Endothelial cell of umbilical vein (primary cell): ENCODE data around the gene TRABD2A. TPM values are rescaled to one million over a fixed set of nuclear protein-coding genes. Genes with fewer than 3 reads are reported as not detected.

Source experiments
- BruUV-seq: library from RNA; stranded (reverse); fragments of 400-500 nt; replicated peaks from 2 replicates; lab custom pipeline; 2021; lab: Mats Ljungman, UMichigan
- CTCF ChIA-PET: fragments of 300-600, 350-600 bp; sonication (Branson Sonifier 250); formaldehyde crosslinking; loops from one replicate; lab custom pipeline; 2021; ENCODE audit warnings: antibody characterized with exemption, inconsistent platforms; lab: Charles Lee
- POLR2A ChIA-PET: fragments of 300-600, 350-600 bp; sonication (Branson Sonifier 250); formaldehyde crosslinking; loops from one replicate; lab custom pipeline; 2021; ENCODE audit warnings: antibody characterized with exemption, inconsistent platforms; lab: Charles Lee
- DNase-seq: peaks from one replicate; pipeline ENCODE4 v3.0.0-alpha.2; 2011; ENCODE audit warnings: low read depth, low spot score
- FAIRE-seq: peaks from 2 replicates; lab custom pipeline; 2011; peaks lifted over from hg19 to GRCh38; lab: Jason Lieb, UNC
- H2AFZ ChIP-seq: 2 replicates; pipeline ENCODE4 v1.6.0; 2012; ENCODE audit warnings: low read depth, low read length, control low read depth, inconsistent platforms
- H3K27ac ChIP-seq: 2 replicates; pipeline ENCODE4 v1.5.1; 2011; ENCODE audit warnings: low read depth, mild to moderate bottlenecking, control low read depth, low read length, moderate library complexity; ENCODE audit not compliant: insufficient read depth
- H3K27me3 ChIP-seq, 2 experiments: 2 replicates each; pipeline versions ENCODE4 v1.6.0 to v1.6.1; 2011; ENCODE audit warnings: low read length in 2 of 2, mixed read lengths in 1 of 2; ENCODE audit not compliant: control insufficient read depth in 2 of 2, insufficient read depth in 2 of 2
- H3K36me3 ChIP-seq, 2 experiments: 2 replicates in 1 of 2; 3 replicates in 1 of 2; pipeline ENCODE4 v1.5.1; 2011; ENCODE audit warnings: low read length in 2 of 2, mild to moderate bottlenecking in 1 of 2, moderate library complexity in 1 of 2; ENCODE audit not compliant: control insufficient read depth in 2 of 2, insufficient read depth in 2 of 2; ENCODE audit errors: extremely low read depth in 1 of 2
- H3K4me1 ChIP-seq: 3 replicates; pipeline ENCODE4 v1.5.1; 2011; ENCODE audit warnings: mild to moderate bottlenecking, low read length; ENCODE audit not compliant: control insufficient read depth, insufficient read depth; ENCODE audit errors: extremely low read depth
- H3K4me2 ChIP-seq: 2 replicates; pipeline ENCODE4 v1.6.1; 2011; ENCODE audit warnings: low read length, control low read depth, mixed read lengths; ENCODE audit not compliant: insufficient read depth
- H3K4me3 ChIP-seq, 3 experiments: fragments of 200-600 bp in 1 of 3; sonication (generic), shearing (Covaris generic) in 1 of 3; replicated peaks in 1 of 3; 2 replicates each; pipeline ENCODE4 v1.5.1; 2011 to 2016; ENCODE audit warnings: control low read depth in 3 of 3, low read length in 3 of 3, mild to moderate bottlenecking in 2 of 3, inconsistent platforms in 1 of 3, low read depth in 1 of 3, moderate library complexity in 1 of 3; ENCODE audit not compliant: insufficient read depth in 1 of 3
- H3K79me2 ChIP-seq: 2 replicates; pipeline ENCODE4 v1.6.0; 2012; ENCODE audit warnings: low read length, inconsistent platforms; ENCODE audit not compliant: control insufficient read depth, insufficient read depth
- H3K9ac ChIP-seq: replicated peaks from 2 replicates; pipeline ENCODE3; 2011; ENCODE audit warnings: low read length, control low read depth; ENCODE audit not compliant: insufficient read depth; ENCODE audit errors: extremely low read depth
- H3K9me1 ChIP-seq: replicated peaks from 3 replicates; pipeline ENCODE4 v1.6.0; 2011; ENCODE audit warnings: mild to moderate bottlenecking, low read length; ENCODE audit not compliant: control insufficient read depth, insufficient read depth; ENCODE audit errors: extremely low read depth
- H3K9me3 ChIP-seq: replicated peaks from 2 replicates; pipeline ENCODE4 v1.5.1; 2012; ENCODE audit warnings: low read length, inconsistent platforms; ENCODE audit not compliant: control insufficient read depth, insufficient read depth
- H4K20me1 ChIP-seq: replicated peaks from 2 replicates; pipeline ENCODE3; 2011; ENCODE audit warnings: mild to moderate bottlenecking, low read length; ENCODE audit not compliant: control insufficient read depth, insufficient read depth; ENCODE audit errors: extremely low read depth
- EZH2 ChIP-seq: IDR thresholded peaks from 2 replicates; pipeline ENCODE4 v1.6.1; 2012; ENCODE audit warnings: borderline replicate concordance, low read depth, mild to moderate bottlenecking, moderate library complexity, low read length, inconsistent platforms; ENCODE audit not compliant: severe bottlenecking
- FOS ChIP-seq: IDR thresholded peaks from 2 replicates; pipeline ENCODE4 v1.6.1; 2011; ENCODE audit warnings: mild to moderate bottlenecking, low read length, moderate library complexity, borderline replicate concordance; ENCODE audit not compliant: insufficient read depth
- GATA2 ChIP-seq: IDR thresholded peaks from 2 replicates; pipeline ENCODE4 v1.7.0; 2011; ENCODE audit warnings: low read depth, mild to moderate bottlenecking, moderate library complexity, mixed read lengths, low read length; ENCODE audit not compliant: insufficient read length, insufficient read depth
- JUN ChIP-seq: IDR thresholded peaks from 2 replicates; pipeline ENCODE4 v1.6.1; 2011; ENCODE audit warnings: borderline replicate concordance, low read depth; ENCODE audit not compliant: insufficient read length, insufficient read depth
- MYC ChIP-seq: IDR thresholded peaks from one replicate; pipeline ENCODE4 v1.6.1; 2011; ENCODE audit warnings: mild to moderate bottlenecking, low read depth, low read length
- POLR2A ChIP-seq: IDR thresholded peaks from 2 replicates; pipeline ENCODE4 v1.6.1; 2012; ENCODE audit warnings: low read depth, mild to moderate bottlenecking, control low read depth, low read length
- POLR2AphosphoS5 ChIP-seq: IDR thresholded peaks from 2 replicates; pipeline ENCODE4 v1.6.1; 2012; ENCODE audit warnings: low read depth, mild to moderate bottlenecking, control low read depth, low read length, moderate library complexity; ENCODE audit not compliant: insufficient read depth
- dilution Hi-C: fragments of 300-500 bp; cut with MboI; formaldehyde crosslinking; loops from one replicate; pipeline ENCODE4 v1.15.0; 2019; ENCODE audit warnings: low sequenced_read_pairs; ENCODE audit not compliant: extremely low pct_ligation_motif_present
- intact Hi-C: fragments of 100-400 bp; cut with micrococcal nuclease; formaldehyde crosslinking; loops from one replicate; pipeline ENCODE4 v1.10.0; 2022
- polyA plus RNA-seq, 4 experiments: library from polyadenylated mRNA; depleted of rRNA in 3 of 4; stranded (reverse) in 3 of 4; unstranded in 1 of 4; fragments of >200 nt; gene quantifications; 2 replicates each; pipeline versions ENCODE4 v1.2.1 to v1.2.3, GENCODE V29; 2011 to 2012; ENCODE audit warnings: missing spikeins in 1 of 4
- total RNA-seq: library from RNA; stranded (reverse); gene quantifications from 2 replicates; pipeline ENCODE4 v1.2.3, GENCODE V29; 2021
- TF ChIP-seq, protein P1 (sequence below): IDR thresholded peaks from 2 replicates; pipeline ENCODE4 v1.6.1; 2011; ENCODE audit not compliant: insufficient read depth, insufficient read length
- TF ChIP-seq, protein P2 (sequence below), 2 donors: IDR thresholded peaks; 1 replicate in 1 of 2; 2 replicates in 1 of 2; pipeline ENCODE4 v1.5.1; 2011; ENCODE audit warnings: low read length in 2 of 2, mild to moderate bottlenecking in 2 of 2, moderate library complexity in 2 of 2, control low read depth in 1 of 2, inconsistent platforms in 1 of 2, low read depth in 1 of 2; ENCODE audit not compliant: insufficient read depth in 1 of 2; ENCODE audit errors: extremely low read depth in 1 of 2

Gene TRABD2A
- total and polyA plus RNA-seq, 2 donors (not counting 3 experiments of a cell fraction or from before 2014, with no cell fraction given): 1.0 to 1.8 TPM

DNA sequence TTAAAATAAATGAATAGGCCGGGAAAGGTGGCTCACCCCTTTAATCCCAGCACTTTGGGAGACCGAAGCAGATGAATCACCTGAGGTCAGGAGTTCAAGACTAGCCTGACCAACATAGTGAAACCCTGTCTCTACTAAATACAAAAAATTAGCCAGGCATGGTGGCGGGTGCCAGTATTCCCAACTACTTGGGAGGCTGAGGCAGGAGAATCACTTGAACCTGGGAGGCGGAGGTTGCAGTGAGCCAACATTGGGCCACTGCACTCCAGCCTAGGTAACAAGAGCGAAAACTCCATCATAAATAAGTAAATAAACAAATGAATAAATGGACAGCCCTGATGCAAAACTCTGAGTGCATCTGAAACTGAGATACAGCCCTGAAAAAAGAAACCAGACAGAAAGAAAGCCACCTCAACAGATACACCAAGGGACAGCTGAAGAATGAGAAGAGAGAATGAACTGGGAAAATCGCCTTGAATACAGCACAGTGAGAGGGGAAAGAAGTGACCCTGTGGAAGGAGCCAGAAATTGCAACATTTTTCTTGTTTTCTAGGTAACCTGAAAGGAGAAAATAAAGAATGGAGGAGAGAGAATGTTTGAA, 64.4 kb downstream of the TRABD2A start:
- H3K36me3 ChIP-seq: no peaks in the 10 kb centered on the region
- no peaks in the 10 kb centered on the region for H4K20me1 ChIP-seq
- TF ChIP-seq, protein P1, sequence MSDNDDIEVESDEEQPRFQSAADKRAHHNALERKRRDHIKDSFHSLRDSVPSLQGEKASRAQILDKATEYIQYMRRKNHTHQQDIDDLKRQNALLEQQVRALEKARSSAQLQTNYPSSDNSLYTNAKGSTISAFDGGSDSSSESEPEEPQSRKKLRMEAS: no peak
- TF ChIP-seq EZH2: no peak
- TF ChIP-seq GATA2: no peak
- no peak for TF ChIP-seq MYC
- TF ChIP-seq, protein P2, sequence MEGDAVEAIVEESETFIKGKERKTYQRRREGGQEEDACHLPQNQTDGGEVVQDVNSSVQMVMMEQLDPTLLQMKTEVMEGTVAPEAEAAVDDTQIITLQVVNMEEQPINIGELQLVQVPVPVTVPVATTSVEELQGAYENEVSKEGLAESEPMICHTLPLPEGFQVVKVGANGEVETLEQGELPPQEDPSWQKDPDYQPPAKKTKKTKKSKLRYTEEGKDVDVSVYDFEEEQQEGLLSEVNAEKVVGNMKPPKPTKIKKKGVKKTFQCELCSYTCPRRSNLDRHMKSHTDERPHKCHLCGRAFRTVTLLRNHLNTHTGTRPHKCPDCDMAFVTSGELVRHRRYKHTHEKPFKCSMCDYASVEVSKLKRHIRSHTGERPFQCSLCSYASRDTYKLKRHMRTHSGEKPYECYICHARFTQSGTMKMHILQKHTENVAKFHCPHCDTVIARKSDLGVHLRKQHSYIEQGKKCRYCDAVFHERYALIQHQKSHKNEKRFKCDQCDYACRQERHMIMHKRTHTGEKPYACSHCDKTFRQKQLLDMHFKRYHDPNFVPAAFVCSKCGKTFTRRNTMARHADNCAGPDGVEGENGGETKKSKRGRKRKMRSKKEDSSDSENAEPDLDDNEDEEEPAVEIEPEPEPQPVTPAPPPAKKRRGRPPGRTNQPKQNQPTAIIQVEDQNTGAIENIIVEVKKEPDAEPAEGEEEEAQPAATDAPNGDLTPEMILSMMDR (IDR thresholded peaks at IDR 0.05; ENCODE audit: extremely low read depth in 1 of 2, insufficient read depth in 1 of 2, low read depth in 1 of 2, low read length in 2 of 2): no peak
- no peak for TF ChIP-seq POLR2AphosphoS5
- TF ChIP-seq JUN: no peak
- no peak for TF ChIP-seq FOS
- no peak for TF ChIP-seq POLR2A
- no peaks in the 10 kb centered on the region for H3K4me1 ChIP-seq
- H3K27me3 ChIP-seq: no peaks in the 10 kb centered on the region
- no peak overlapping the region for H3K27ac ChIP-seq
- no peaks in the 10 kb centered on the region for H3K9me1 ChIP-seq
- no peaks in the 10 kb centered on the region for H3K9me3 ChIP-seq
- H3K79me2 ChIP-seq: no peaks in the 10 kb centered on the region
- BruUV-seq: no TSS peak
- H2AFZ ChIP-seq: no peak overlapping the region
- CTCF ChIA-PET: no interaction called here
- FAIRE-seq (no peak), DNase-seq (no peak)
- POLR2A ChIA-PET: no interaction called here
- no peak overlapping the region for H3K9ac ChIP-seq
- H3K4me2 ChIP-seq: no peak overlapping the region
- dilution Hi-C loops (no loop called here), intact Hi-C loops (no loop called here)
- H3K4me3 ChIP-seq: no peak overlapping the region
